SK-N-SH (cell line): ENCODE data around the gene PBX1. TPM values are rescaled to one million over a fixed set of nuclear protein-coding genes. Genes with fewer than 3 reads are reported as not detected.

ENCODE experiments used
- CTCF ChIA-PET: fragments of 300-600, 350-600 bp; formaldehyde crosslinking; extraction: SDS; loops from one replicate; lab custom pipeline; 2021; lab: Yijun Ruan, JAX
- POLR2A ChIA-PET: fragments of 350-600 bp; sonication (Branson Sonifier 250); formaldehyde crosslinking; extraction: SDS; loops from one replicate; lab custom pipeline; 2020; ENCODE audit warnings: antibody characterized with exemption, inconsistent platforms; lab: Yijun Ruan, JAX
- DNase-seq: peaks from one replicate; pipeline ENCODE4 v3.0.0; 2012
- H2AFZ ChIP-seq: fragments of 200-600 bp; sonication (generic); 2 replicates; pipeline ENCODE4 v1.8.1; 2016; ENCODE audit warnings: antibody characterized with exemption, mild to moderate bottlenecking, low read depth
- H3F3A ChIP-seq: fragments of 200-600 bp; sonication (generic); replicated peaks from 2 replicates; pipeline ENCODE3; 2016; ENCODE audit warnings: antibody characterized with exemption, mild to moderate bottlenecking; ENCODE audit not compliant: insufficient read depth
- H3K27ac ChIP-seq, 2 experiments: fragments of 200-500 bp in 1 of 2; fragments of 200-600 bp in 1 of 2; sonication (Bioruptor generic) in 1 of 2; sonication (generic), shearing (Covaris generic) in 1 of 2; 2 replicates each; pipeline versions ENCODE4 v1.5.1 to v1.6.1; 2014 to 2016; ENCODE audit warnings: low read depth in 2 of 2, inconsistent platforms in 1 of 2, low read length in 1 of 2, mild to moderate bottlenecking in 1 of 2, mixed read lengths in 1 of 2
- H3K27me3 ChIP-seq: fragments of 200-600 bp; sonication (generic), shearing (Covaris generic); 2 replicates; pipeline ENCODE4 v1.6.1; 2016; ENCODE audit warnings: mixed run types; ENCODE audit not compliant: insufficient read depth
- H3K36me3 ChIP-seq, 2 experiments: fragments of 200-500 bp in 1 of 2; fragments of 200-600 bp in 1 of 2; sonication (Bioruptor generic) in 1 of 2; sonication (generic) in 1 of 2; replicated peaks in 1 of 2; 2 replicates each; pipeline versions ENCODE3 to v1.5.1; 2014 to 2016; ENCODE audit warnings: low read length in 1 of 2, mild to moderate bottlenecking in 1 of 2; ENCODE audit not compliant: insufficient read depth in 2 of 2, control insufficient read depth in 1 of 2
- H3K4me1 ChIP-seq, 2 experiments: fragments of 200-500 bp in 1 of 2; fragments of 200-600 bp in 1 of 2; sonication (Bioruptor generic) in 1 of 2; sonication (generic), shearing (Covaris generic) in 1 of 2; 2 replicates each; pipeline versions ENCODE4 v1.5.1 to v1.6.1; 2014 to 2016; ENCODE audit warnings: low read depth in 1 of 2, low read length in 1 of 2, mixed run types in 1 of 2; ENCODE audit not compliant: insufficient read depth in 2 of 2, control insufficient read depth in 1 of 2
- H3K4me2 ChIP-seq: fragments of 200-600 bp; sonication (generic), shearing (Covaris generic); 2 replicates; pipeline ENCODE4 v1.6.1; 2017; ENCODE audit warnings: mixed run types
- H3K4me3 ChIP-seq, 2 experiments: fragments of 200-500 bp in 1 of 2; fragments of 200-600 bp in 1 of 2; sonication (Bioruptor generic) in 1 of 2; sonication (generic), shearing (Covaris generic) in 1 of 2; 2 replicates each; pipeline versions ENCODE4 v1.5.1 to v1.8.1; 2014 to 2016; ENCODE audit warnings: low read depth in 2 of 2, inconsistent platforms in 1 of 2, low read length in 1 of 2, mild to moderate bottlenecking in 1 of 2, mixed read lengths in 1 of 2, moderate library complexity in 1 of 2
- H3K79me2 ChIP-seq: fragments of 200-600 bp; sonication (generic); 2 replicates; pipeline ENCODE4 v1.8.1; 2017; ENCODE audit warnings: mild to moderate bottlenecking; ENCODE audit not compliant: insufficient read depth
- H3K9ac ChIP-seq: fragments of 200-600 bp; sonication (generic); 2 replicates; pipeline ENCODE4 v1.6.1; 2017; ENCODE audit warnings: mixed run types
- H3K9me2 ChIP-seq: fragments of 200-600 bp; sonication (generic); 2 replicates; pipeline ENCODE4 v1.6.1; 2017; ENCODE audit warnings: mixed run types
- H3K9me3 ChIP-seq: fragments of 200-600 bp; sonication (generic); 2 replicates; pipeline ENCODE4 v1.6.1; 2017; ENCODE audit warnings: mixed run types, mild to moderate bottlenecking, moderate library complexity
- H4K20me1 ChIP-seq: fragments of 200-600 bp; sonication (generic); 2 replicates; pipeline ENCODE4 v1.6.1; 2017; ENCODE audit warnings: mild to moderate bottlenecking, mixed run types; ENCODE audit not compliant: insufficient read depth
- CHD2 ChIP-seq: fragments of 150-350 bp; IDR thresholded peaks from 2 replicates; pipeline ENCODE4 v1.6.1; 2018; ENCODE audit warnings: low read length; ENCODE audit not compliant: partially characterized antibody
- EP300 ChIP-seq, 2 experiments: IDR thresholded peaks; 2 replicates each; pipeline versions ENCODE4 v1.4.0 to v1.6.1; 2012; ENCODE audit warnings: borderline replicate concordance in 1 of 2, low read depth in 1 of 2, low read length in 1 of 2
- JUND ChIP-seq: IDR thresholded peaks from 2 replicates; pipeline ENCODE4 v1.4.0; 2012
- MAX ChIP-seq: IDR thresholded peaks from 2 replicates; pipeline ENCODE4 v1.4.0; 2012; ENCODE audit warnings: low read depth
- MEF2A ChIP-seq: IDR thresholded peaks from 2 replicates; pipeline ENCODE4 v1.4.0; 2012; ENCODE audit warnings: low read depth, borderline replicate concordance
- MXI1 ChIP-seq: IDR thresholded peaks from 2 replicates; pipeline ENCODE4 v1.6.1; 2012; ENCODE audit warnings: mild to moderate bottlenecking, low read depth, low read length, improper control_type of control experiment
- NFIC ChIP-seq: IDR thresholded peaks from 2 replicates; pipeline ENCODE4 v1.4.0; 2012; ENCODE audit warnings: borderline replicate concordance
- RAD21 ChIP-seq: IDR thresholded peaks from 2 replicates; pipeline ENCODE4 v1.6.1; 2012; ENCODE audit warnings: mild to moderate bottlenecking, low read length
- RXRA ChIP-seq: IDR thresholded peaks from 2 replicates; pipeline ENCODE4 v1.4.0; 2012; ENCODE audit warnings: low read depth, mild to moderate bottlenecking, borderline replicate concordance
- SIN3A ChIP-seq: IDR thresholded peaks from 2 replicates; pipeline ENCODE4 v1.6.1; 2012; ENCODE audit warnings: low read depth, mild to moderate bottlenecking, low read length, moderate library complexity, borderline replicate concordance
- USF2 ChIP-seq: fragments of 150-350 bp; IDR thresholded peaks from 2 replicates; pipeline ENCODE4 v1.6.1; 2017; ENCODE audit warnings: antibody characterized with exemption, low read length, low read depth, borderline replicate concordance
- WGBS: methylation state at CpG from one replicate; pipeline ENCODE4 v1.1.6; 2017; ENCODE audit warnings: low lambda C conversion rate; 5-methylcytosine and 5-hydroxymethylcytosine counted together
- polyA plus RNA-seq, 3 experiments: library from polyadenylated mRNA; depleted of rRNA; stranded (reverse); fragments of >200 nt; gene quantifications; 2 replicates each; pipeline ENCODE4 v1.2.3, GENCODE V29; 2012
- TF ChIP-seq, protein P1 (sequence below): IDR thresholded peaks from 2 replicates; pipeline ENCODE4 v1.6.1; 2012; ENCODE audit warnings: mild to moderate bottlenecking, low read depth, low read length, moderate library complexity
- TF ChIP-seq, protein P2 (sequence below): fragments of 150-350 bp; IDR thresholded peaks from 2 replicates; pipeline ENCODE4 v1.6.1; 2016; ENCODE audit warnings: mild to moderate bottlenecking, low read depth, low read length

PBX1 gene
- polyA plus RNA-seq, 1 of the 3 experiments (the other 2 are of a cell fraction): 27.0 TPM

GRCh38 chr1:164757625-164758024 lies 198.6 kb downstream of the PBX1 start:
- ChIA-PET POLR2A (no interaction called here), CTCF (no interaction called here)
- H3K27me3 ChIP-seq: no peaks in the 10 kb centered on the region
- no peak for DNase-seq
- TF ChIP-seq RAD21 (no peak), USF2 (no peak), NFIC (no peak), JUND (no peak), EP300 (IDR thresholded peaks at IDR 0.05; ENCODE audit: borderline replicate concordance in 1 of 2, low read depth in 1 of 2, low read length in 1 of 2) (no peak), MAX (no peak), MXI1 (no peak), RXRA (no peak), CHD2 (no peak), SIN3A (no peak), MEF2A (no peak)
- TF ChIP-seq, protein P1, sequence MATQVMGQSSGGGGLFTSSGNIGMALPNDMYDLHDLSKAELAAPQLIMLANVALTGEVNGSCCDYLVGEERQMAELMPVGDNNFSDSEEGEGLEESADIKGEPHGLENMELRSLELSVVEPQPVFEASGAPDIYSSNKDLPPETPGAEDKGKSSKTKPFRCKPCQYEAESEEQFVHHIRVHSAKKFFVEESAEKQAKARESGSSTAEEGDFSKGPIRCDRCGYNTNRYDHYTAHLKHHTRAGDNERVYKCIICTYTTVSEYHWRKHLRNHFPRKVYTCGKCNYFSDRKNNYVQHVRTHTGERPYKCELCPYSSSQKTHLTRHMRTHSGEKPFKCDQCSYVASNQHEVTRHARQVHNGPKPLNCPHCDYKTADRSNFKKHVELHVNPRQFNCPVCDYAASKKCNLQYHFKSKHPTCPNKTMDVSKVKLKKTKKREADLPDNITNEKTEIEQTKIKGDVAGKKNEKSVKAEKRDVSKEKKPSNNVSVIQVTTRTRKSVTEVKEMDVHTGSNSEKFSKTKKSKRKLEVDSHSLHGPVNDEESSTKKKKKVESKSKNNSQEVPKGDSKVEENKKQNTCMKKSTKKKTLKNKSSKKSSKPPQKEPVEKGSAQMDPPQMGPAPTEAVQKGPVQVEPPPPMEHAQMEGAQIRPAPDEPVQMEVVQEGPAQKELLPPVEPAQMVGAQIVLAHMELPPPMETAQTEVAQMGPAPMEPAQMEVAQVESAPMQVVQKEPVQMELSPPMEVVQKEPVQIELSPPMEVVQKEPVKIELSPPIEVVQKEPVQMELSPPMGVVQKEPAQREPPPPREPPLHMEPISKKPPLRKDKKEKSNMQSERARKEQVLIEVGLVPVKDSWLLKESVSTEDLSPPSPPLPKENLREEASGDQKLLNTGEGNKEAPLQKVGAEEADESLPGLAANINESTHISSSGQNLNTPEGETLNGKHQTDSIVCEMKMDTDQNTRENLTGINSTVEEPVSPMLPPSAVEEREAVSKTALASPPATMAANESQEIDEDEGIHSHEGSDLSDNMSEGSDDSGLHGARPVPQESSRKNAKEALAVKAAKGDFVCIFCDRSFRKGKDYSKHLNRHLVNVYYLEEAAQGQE: no peak
- TF ChIP-seq, protein P2, sequence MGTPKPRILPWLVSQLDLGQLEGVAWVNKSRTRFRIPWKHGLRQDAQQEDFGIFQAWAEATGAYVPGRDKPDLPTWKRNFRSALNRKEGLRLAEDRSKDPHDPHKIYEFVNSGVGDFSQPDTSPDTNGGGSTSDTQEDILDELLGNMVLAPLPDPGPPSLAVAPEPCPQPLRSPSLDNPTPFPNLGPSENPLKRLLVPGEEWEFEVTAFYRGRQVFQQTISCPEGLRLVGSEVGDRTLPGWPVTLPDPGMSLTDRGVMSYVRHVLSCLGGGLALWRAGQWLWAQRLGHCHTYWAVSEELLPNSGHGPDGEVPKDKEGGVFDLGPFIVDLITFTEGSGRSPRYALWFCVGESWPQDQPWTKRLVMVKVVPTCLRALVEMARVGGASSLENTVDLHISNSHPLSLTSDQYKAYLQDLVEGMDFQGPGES: no peak
- peaks cover 0 to 18% of the 10 kb centered on the region in 2 experiments; a peak in 2 of 4 replicates for H3K4me1 ChIP-seq
- WGBS: 86% methylated on average over 1 of the region's 1 CpG
- H3K9me3 ChIP-seq: no peaks in the 10 kb centered on the region
- H3K4me2 ChIP-seq: no peak overlapping the region
- H3K9me2 ChIP-seq: no peaks in the 10 kb centered on the region
- no peaks in the 10 kb centered on the region for H3K36me3 ChIP-seq
- H3K4me3 ChIP-seq: no peak overlapping the region
- no peak overlapping the region for H2AFZ ChIP-seq
- no peaks in the 10 kb centered on the region for H4K20me1 ChIP-seq
- H3K9ac ChIP-seq: no peak overlapping the region
- peaks cover 3% of the 10 kb centered on the region for H3F3A ChIP-seq
- H3K27ac ChIP-seq: no peak overlapping the region
- H3K79me2 ChIP-seq: no peaks in the 10 kb centered on the region
